ENCODE data around the gene AOAH.
"Not testable (repeated sequence)": the region's sequence is repeated elsewhere in the genome, so short reads cannot be mapped to it uniquely, and the experiment has no call there.

AOAH gene

DNA sequence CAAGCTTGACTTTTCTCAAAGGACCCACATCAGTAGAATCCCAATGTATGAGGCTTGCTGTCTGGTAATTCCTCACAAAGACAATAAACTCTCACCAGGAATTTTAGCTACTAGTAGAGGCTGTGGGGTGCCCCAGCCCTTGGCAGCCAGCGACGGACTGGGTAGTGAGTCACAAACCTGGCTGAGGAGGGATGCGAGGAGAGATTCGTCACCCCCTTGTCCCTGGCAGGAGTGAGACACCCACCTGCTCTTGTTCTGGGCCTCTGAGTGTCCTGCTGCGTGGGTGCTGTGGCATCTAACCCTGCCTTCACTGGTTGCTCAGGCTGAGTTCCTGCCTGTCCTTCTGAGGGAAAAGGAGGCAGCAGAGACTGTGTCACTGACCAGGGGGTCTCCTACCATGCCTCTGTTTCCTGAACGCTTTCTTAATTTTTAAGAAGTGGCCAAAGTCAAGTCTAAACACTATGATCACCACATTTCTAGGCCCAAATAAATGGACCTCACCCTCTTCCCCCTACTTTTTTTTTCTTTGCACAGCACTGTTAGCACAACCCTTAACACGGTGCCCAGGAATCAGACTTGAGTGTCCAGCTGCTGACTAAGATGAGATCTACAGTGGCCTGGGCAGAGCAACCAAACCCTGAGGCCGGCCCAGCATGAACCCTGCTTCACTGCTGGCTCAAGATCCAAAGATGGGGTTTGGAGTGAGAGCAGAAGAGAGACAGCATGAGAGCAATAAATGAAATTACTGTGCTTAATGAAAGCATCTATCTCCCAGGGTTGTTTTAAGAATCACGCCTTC lies 188.2 kb downstream of the AOAH start:
- no peak for DNase-seq

DNA sequence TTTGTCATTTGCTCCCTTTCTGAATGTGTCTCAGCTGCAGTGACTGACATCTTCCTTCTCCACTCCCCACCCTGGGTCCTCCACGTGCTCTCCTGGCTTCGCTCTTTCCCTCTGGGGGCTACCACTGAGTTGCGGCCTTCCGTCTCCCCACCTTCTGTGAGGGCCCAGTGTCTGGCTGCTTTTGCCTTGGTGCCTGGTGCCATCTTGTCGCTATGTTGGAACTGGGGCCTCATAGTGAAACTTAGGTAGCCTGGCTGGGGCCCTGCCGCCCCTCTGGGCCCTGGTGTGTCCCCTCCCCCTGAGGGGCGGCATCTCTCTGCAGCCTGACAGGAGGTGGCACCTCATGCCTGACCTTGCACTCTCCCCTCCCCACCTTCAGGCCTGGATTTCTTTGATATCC lies 190.6 kb downstream of the AOAH start:
- no peak for DNase-seq

- DNase-seq = no peak
These were observed 191.3 kb downstream of the AOAH start for GRCh38 chr7:36532981-36533499.

DNA sequence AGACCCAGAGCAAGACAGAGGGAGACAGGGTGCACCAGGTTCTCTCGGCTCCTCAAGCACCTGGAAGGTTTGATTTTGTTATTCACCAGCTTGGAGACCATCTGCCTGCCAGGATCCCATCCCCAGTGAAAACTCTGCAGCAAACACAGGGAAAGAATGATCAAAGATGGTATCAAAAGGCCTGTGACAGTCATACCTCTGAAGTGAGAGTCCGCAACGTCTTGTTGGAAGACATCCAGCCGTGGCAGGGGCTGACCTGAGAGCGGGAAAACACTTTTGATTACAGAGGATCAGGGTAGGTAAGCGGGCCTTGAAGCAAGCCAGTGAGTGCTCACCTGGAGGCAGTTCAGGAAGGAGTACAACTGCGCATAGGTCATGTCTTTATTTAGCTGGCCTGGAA lies 192.3 kb downstream of the AOAH start:
- DNase-seq = no peak

DNA sequence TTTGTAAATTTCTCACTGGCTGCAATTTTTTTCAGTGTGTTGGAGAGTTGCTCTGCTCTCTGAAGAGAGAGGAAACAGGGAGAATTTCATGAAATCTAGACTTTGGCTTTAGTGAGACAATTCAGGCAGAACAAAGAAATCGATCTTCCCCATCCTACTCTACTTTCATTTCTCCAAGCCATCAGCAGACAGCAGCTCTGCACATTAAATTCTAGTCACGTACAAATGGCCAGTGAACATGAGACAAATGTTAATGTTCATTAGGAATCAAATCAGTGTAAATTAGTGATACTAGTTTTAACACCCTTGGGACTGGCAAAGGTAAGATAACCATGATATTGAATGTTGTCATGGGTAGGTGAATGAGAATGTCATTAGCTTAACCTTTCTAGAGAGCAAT lies 193.8 kb downstream of the AOAH start:
- DNase-seq = no peak

DNA sequence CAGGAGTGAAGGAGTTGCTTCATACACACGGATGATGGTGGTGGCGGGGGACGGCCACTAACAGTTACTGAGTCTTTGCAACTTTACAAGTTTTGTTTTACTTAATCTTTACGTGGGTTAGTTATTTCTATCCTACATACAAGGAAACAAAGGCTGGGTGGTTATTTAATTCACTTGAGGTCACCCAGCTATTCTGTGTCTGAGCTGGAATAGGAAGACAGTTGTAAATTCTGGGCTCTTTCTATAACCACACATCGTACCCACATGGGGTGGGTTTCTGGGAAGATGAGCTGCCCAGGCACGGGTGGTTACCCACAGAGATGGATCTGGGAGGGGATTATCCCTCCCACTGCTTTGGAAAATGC lies 196.8 kb downstream of the AOAH start:
- no peak for DNase-seq

GRCh38 chr7:36526863-36527548 lies 197.3 kb downstream of the AOAH start:
- no peak for DNase-seq

DNA sequence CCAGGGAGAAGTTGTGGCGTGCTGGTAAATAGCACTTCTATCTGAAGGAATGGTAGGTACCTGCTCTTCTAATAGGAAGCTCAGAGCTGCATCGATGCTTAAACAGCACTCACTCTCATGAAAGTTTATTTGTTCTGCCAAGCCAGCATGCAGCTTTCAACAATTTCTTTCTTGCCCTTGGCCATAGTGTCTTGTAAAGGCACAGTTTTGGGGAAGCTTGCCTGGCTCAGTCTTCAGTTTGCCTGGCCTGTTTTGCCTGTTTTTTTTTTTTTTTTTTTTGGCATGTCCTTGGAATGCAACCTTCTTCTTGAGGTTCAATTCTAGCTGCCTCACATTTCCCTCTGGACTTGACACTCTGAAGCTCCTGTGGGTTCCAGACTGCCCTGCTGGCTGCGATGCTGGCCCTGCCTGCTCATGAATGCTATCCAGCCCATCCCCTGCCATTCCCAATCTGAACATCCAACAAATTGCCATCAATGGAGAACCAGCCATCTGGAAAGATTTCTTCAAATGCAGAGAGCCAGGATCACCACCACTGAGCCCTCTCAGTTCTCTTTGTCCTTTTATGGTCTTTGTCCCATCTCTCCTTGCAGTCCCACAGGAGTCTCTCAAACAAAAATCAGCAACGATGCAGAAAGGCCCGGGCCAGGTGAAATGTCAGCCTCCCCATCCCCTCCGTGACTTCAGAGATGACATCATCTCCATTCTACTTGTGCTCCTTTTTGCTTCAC lies 200.8 kb downstream of the AOAH start:
- no peak for DNase-seq

GRCh38 chr7:36522453-36523007 lies 201.8 kb downstream of the AOAH start:
- DNase-seq = no peak

GRCh38 chr7:36521911-36522310 lies 202.4 kb downstream of the AOAH start:
- no peak for DNase-seq

GRCh38 chr7:36521133-36521532 lies 203.2 kb downstream of the AOAH start:
- no peak for DNase-seq

- DNase-seq = no peak
These were observed 208.4 kb downstream of the AOAH start for GRCh38 chr7:36515847-36516246.

DNA sequence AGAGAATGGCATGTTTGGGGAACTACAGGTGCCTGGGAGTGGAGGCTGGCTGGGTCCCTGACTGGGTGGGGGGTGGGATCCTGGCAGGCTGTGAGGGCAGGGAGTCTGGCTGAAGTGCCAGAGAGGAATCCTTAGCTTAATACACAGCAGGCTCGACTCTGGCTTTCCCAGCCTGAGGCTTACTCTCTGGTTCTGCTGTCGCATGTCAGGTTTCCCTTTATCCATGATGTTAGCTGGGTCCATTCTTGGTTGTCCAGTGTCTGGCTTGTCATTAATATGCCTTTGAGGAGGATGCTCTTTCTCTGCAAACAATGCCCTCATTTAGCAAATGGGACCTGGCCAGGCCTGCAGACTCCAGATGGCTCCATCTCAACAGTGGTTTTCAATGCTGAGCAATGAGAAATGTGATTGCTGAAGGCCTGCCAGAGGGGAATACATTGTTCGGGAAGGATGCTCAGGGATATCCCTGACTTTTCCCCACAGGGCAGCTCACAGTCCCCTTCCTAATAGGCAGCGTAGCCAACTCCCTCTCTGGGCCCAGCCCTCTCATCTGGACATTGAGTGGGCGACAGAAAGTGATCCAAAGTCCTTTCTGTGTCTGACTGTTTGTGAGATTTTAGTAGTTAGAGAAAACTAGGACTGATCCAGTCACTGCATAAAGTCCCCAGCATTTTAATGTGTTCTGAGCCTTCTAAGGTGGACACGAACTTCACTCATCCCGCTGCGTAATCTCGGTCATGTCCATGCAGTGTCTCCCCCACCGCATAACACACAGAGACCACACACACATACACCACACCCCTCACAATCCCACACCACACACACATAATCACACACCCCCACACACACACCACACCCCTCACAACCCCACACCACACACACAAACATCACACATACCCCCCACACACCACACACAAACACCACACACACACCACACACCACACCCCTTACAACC lies 209.7 kb downstream of the AOAH start:
- DNase-seq = peak; percentile 46

DNA sequence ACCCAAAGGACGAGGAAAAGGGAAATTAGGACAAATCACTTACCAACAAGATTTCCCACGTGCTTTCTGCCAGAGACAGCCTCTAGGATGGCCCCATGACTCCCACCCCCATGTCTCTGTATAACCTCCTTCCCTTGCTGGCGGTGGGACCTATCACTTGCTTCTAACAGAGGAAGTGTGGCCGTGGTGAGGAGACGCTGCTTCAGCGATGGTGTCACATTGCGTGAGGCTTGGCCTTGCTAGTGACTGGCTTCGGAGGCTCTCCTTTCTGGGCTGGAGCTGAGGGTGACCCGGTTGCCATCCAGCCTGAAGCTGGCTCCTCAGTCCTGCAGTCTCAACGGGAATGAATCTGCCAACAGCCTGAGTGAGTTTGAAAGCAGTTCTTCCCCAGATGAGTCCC lies 210.9 kb downstream of the AOAH start:
- no peak for DNase-seq

- no peak for DNase-seq
These were observed 211.7 kb downstream of the AOAH start for GRCh38 chr7:36512616-36513015.

- no peak for DNase-seq
These were observed 214.3 kb downstream of the AOAH start for GRCh38 chr7:36509962-36510361.

GRCh38 chr7:36507475-36508440 lies 216.5 kb downstream of the AOAH start:
- DNase-seq = no peak

DNA sequence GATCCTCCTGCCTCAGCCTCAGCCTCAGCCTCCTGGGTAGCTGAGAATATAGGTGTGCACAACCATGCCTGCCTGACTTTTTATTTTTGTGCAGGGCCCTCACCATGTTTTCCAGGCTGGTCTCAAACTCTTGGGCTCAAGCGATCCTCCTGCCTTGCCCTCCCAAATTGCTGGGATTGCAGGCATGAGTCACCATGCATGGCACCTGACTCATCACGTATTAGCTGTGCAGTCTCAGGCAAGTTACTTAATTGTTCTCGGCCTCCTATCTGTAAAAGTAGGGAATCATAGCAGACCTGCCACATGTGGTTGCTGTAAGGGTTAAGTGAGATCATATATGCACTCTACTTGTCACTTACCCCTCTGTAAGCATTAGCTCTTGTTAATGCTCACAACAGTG lies 217.5 kb downstream of the AOAH start:
- no peak for DNase-seq

DNA sequence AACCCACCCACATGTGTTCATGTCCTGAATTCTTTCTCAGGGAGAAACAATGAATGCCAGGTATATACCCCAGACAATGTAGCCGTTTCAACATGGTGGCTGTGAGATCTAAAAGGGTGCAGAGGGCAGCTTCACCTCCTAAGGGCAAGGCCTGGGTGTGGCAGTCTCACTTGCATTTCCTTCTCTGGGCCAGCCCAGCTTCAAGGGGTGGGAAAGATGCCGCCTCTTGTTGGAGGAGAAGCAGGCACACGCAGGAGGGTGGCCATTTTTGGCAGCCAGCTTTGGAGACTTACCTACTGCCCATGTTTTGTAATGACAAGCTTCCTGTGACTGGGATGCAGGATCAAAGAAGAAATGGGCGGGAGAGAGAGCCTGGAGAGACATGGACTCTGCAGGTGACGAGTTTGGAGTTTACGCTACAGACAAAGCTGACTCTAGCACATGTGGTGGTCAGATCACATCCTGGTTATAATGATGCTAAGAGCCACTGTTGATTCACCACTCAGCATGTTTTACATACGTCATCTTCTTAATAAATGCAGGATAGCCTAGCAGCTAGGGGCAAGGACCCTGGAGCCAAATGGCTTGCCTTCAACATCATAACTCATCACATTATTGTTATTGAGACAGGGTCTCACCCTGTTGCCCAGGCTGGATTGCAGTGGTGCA lies 218.0 kb downstream of the AOAH start:
- no peak for DNase-seq

GRCh38 chr7:36504617-36505016 lies 219.7 kb downstream of the AOAH start:
- not testable (repeated sequence) for DNase-seq

Data from NCI-H1092 treated with DMSO at 0.1 percent for 48 hours (cell line).